GM12872 (cell line): ENCODE results near the gene KCNQ5.

Experiments used
- TF ChIP-seq, protein P1 (sequence below): IDR thresholded peaks from 3 replicates; pipeline ENCODE4 v1.5.1; 2011; ENCODE audit warnings: low read depth, mild to moderate bottlenecking, low read length, moderate library complexity; ENCODE audit not compliant: insufficient read depth

KCNQ5 gene

DNA sequence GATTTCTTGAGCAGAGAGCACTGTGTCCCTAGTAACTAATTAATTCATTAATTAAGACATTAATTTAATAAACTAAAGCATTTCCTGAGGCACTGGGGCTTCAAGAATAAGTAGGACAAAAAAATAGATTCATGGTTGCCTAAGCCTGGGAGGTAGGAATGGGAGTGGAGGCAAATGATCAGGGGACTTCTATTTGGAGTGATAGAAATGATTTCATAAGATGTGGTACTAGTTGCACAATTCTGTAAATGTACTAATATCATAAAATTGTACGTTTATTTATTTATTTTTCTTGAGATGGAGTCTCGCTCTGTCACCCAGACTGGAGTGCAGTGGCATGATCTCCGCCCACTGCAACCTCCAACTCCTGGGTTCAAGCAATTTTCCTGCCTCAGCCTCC lies 316.2 kb downstream of the KCNQ5 start:
- TF ChIP-seq, protein P1, sequence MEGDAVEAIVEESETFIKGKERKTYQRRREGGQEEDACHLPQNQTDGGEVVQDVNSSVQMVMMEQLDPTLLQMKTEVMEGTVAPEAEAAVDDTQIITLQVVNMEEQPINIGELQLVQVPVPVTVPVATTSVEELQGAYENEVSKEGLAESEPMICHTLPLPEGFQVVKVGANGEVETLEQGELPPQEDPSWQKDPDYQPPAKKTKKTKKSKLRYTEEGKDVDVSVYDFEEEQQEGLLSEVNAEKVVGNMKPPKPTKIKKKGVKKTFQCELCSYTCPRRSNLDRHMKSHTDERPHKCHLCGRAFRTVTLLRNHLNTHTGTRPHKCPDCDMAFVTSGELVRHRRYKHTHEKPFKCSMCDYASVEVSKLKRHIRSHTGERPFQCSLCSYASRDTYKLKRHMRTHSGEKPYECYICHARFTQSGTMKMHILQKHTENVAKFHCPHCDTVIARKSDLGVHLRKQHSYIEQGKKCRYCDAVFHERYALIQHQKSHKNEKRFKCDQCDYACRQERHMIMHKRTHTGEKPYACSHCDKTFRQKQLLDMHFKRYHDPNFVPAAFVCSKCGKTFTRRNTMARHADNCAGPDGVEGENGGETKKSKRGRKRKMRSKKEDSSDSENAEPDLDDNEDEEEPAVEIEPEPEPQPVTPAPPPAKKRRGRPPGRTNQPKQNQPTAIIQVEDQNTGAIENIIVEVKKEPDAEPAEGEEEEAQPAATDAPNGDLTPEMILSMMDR, result no peak

DNA sequence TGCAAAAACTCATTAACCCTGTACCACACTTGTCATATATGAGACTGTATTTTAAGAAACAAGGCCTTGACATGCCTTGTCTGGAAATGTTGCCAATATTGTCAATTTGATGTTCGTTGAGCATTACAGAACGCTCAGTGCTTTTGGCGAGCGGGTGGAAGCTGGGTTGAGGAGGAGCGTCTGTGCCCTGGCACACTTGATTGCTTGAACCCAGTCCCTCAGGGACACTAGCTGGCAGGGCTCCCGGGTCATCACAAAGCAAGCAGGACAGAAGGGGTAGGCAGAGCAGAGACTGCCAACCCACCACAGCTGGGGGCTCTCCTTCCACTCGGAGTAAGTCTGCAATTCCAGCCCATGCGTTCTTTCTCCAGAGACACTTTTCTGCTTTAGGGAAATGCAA lies 317.1 kb downstream of the KCNQ5 start:
- TF ChIP-seq, protein P1, result no peak

DNA sequence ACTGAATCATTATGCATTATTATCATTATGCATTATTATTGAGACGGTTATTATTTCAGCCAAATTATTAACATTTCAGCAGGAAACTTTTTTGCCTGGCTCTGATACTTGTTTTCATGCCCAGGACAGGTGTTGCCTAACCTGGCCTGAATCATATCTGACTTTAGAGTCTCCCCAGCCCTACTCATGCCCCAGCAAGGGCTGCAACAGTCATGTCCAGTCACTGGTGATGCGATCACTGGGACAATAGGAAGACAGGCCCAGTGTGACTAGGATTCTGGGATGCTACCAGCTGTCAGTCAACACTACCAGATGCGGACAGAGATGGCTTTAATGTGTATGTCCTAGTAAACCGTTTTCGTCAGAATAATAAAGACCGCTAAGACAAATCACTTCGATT lies 318.4 kb downstream of the KCNQ5 start:
- TF ChIP-seq, protein P1, result no peak

DNA sequence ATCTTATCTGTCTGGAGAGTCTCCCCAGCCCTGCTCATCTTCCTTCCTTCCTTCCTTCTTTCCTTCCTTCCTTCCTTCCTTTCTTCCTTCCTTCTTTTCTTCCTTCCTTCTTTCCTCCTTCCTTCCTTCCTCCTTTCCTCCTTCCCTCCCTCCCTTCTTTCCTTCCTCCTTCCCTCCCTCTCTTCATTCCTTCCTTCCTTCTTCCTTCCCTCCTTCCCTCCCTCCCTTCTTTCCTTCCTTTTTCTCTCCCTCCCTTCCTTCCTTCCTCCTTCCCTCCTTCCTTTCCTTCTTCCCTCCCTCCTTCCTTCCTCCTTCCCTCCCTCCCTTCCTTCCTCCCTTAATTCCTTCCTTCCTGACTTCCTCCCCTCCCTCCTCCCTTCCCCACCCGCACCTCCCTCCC lies 319.4 kb downstream of the KCNQ5 start:
- TF ChIP-seq, protein P1, result no peak

DNA sequence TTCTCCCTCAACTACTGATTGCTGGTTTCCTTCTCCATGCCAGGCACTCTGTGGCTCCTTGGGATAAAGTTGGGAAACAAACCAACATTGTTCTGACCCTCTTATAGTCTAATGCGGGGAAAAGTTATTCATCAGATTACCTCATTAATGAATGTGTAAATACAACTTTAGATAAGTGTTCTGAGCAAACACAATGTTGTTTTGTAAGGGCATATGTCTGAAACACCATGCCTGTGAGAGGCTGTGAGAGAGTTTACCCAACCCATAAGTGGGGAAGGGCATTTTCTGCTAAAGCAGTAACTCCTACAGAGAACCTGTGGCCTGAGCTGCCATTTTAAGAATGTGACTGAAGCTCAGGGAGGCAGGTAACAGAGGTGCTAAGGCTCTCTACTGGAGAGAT lies 319.9 kb downstream of the KCNQ5 start:
- TF ChIP-seq, protein P1, result no peak

DNA sequence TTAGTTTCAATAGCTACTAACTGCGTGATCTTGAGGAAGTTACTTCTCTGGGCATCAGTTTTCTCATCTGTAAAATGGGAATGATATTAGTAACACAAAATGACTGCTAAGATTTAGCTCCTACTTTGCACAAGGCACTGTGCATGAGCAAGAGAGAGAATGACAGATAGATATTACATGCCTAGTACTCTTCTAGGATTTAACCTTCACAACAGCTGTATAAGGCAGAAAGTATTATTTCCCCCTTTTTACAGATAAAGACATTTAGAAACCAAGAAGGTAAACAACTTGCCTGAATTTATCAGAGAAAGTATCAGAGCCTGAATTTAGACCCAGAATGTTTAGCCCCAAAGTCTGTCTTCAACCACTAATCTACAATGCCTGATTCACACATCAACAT lies 321.8 kb downstream of the KCNQ5 start:
- TF ChIP-seq, protein P1, result no peak

DNA sequence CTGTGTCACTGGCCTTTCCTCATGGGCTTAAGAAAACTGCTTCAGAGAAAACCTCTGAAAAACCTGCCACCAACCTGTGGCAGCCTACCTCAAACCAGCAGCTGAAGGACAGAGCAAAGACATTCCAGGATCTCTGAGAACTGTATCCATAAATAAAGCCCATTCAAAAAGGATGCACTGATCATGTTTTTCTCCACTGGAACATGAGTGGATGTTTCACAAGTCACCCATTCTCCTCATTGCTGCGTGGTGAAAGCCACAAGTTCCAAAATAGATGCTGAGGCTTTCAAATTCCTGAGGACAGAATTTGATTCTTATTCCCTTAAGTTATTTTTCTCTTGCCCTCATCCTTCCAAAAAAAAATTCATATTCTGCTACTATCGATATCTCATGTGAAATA lies 322.8 kb downstream of the KCNQ5 start:
- TF ChIP-seq, protein P1, result no peak

DNA sequence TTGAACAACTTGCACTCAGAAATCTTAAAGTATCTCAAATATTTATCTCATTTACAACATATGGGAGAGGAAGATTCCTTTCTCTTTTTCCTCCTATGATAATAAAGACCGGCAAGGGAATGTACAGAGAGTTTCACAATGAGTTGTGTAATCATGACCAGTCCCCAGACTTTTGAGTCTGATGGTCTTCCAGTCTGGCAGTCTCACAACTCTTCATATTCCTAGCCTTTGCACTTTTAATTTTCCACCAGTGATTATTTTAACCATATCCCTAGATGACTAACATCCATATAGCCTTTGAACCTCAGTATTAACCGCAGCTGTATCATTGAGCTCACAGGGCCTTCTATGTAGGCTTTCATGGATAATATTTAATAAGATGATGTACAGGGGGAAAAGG lies 324.9 kb downstream of the KCNQ5 start:
- TF ChIP-seq, protein P1, result no peak
